GM12874 (cell line): ENCODE measurements around the gene HOXA7.

Experiments
- CTCF ChIP-seq: IDR thresholded peaks from 2 replicates; pipeline ENCODE4 v1.5.1; 2011; ENCODE audit warnings: low read depth, mild to moderate bottlenecking, control low read depth, low read length, moderate library complexity; ENCODE audit not compliant: insufficient read depth

The HOXA7 gene

GRCh38 chr7:27112955-27113949 lies 43.2 kb downstream of the HOXA7 start:
- TF ChIP-seq CTCF, result no peak

GRCh38 chr7:27112361-27112760 lies 44.1 kb downstream of the HOXA7 start:
- TF ChIP-seq CTCF, result no peak

GRCh38 chr7:27111751-27112277 lies 44.7 kb downstream of the HOXA7 start:
- TF ChIP-seq CTCF, result no peak

GRCh38 chr7:27111042-27111750 lies 45.3 kb downstream of the HOXA7 start:
- no peak for TF ChIP-seq CTCF

- no peak for TF ChIP-seq CTCF
Observed at GRCh38 chr7:27110186-27111031, 46.1 kb downstream of the HOXA7 start.

GRCh38 chr7:27109466-27110185 lies 46.8 kb downstream of the HOXA7 start:
- TF ChIP-seq CTCF, result no peak
